CD4-positive, alpha-beta T cell treated with Interleukin-2 at 100 ng/mL for 4 hours (primary cell): Measurements from ENCODE around the gene KCND2.

Experiments
- DNase-seq: peaks from one replicate; pipeline ENCODE4 v3.0.0-alpha.2; 2020; ENCODE audit warnings: low spot score

Gene KCND2

GRCh38 chr7:120311028-120311788 is 38.2 kb downstream of the KCND2 start:
- DNase-seq, result no peak

- DNase-seq, result no peak
Observed at GRCh38 chr7:120320218-120320961, 47.4 kb downstream of the KCND2 start.

- no peak for DNase-seq
Observed at GRCh38 chr7:120327054-120327453, 54.1 kb downstream of the KCND2 start.

- DNase-seq, result no peak
Observed at GRCh38 chr7:120332433-120332832, 59.5 kb downstream of the KCND2 start.

GRCh38 chr7:120334475-120334874 is 61.5 kb downstream of the KCND2 start:
- DNase-seq, result no peak

GRCh38 chr7:120337308-120337907 is 64.4 kb downstream of the KCND2 start:
- no peak for DNase-seq

- DNase-seq, result no peak
Observed at GRCh38 chr7:120344276-120344675, 71.3 kb downstream of the KCND2 start.

- no peak for DNase-seq
Observed at GRCh38 chr7:120353171-120353570, 80.2 kb downstream of the KCND2 start.

- no peak for DNase-seq
Observed at GRCh38 chr7:120360918-120361317, 87.9 kb downstream of the KCND2 start.

GRCh38 chr7:120363414-120363813 is 90.4 kb downstream of the KCND2 start:
- DNase-seq, result no peak

GRCh38 chr7:120370954-120371353 is 98.0 kb downstream of the KCND2 start:
- DNase-seq, result no peak

- DNase-seq, result no peak
Observed at GRCh38 chr7:120373174-120373573, 100.2 kb downstream of the KCND2 start.

GRCh38 chr7:120394595-120394994 is 121.6 kb downstream of the KCND2 start:
- DNase-seq, result no peak

- no peak for DNase-seq
Observed at GRCh38 chr7:120395526-120396019, 122.6 kb downstream of the KCND2 start.

GRCh38 chr7:120398284-120399000 is 125.5 kb downstream of the KCND2 start:
- DNase-seq, result no peak

GRCh38 chr7:120400806-120401455 is 128.0 kb downstream of the KCND2 start:
- DNase-seq, result no peak

- DNase-seq, result no peak
Observed at GRCh38 chr7:120402079-120402767, 129.2 kb downstream of the KCND2 start.

- DNase-seq, result no peak
Observed at GRCh38 chr7:120402801-120403200, 129.8 kb downstream of the KCND2 start.

- DNase-seq, result no peak
Observed at GRCh38 chr7:120404042-120404441, 131.1 kb downstream of the KCND2 start.

- DNase-seq, result no peak
Observed at GRCh38 chr7:120405652-120406051, 132.7 kb downstream of the KCND2 start.

- no peak for DNase-seq
Observed at GRCh38 chr7:120407010-120407409, 134.0 kb downstream of the KCND2 start.
